C4-2B (cell line): ENCODE data around the gene PRPF19.

ENCODE experiments used
- H3K27ac ChIP-seq: fragments of 450-650 bp; 2 replicates; pipeline ENCODE4 v1.5.1; 2017
- CTCF ChIP-seq: fragments of 450-650 bp; conservative IDR thresholded peaks from 2 replicates; pipeline ENCODE4 v1.5.1; 2017; ENCODE audit warnings: mild to moderate bottlenecking
- ZFX ChIP-seq: fragments of 450-650 bp; IDR thresholded peaks from 2 replicates; pipeline ENCODE4 v1.6.1; 2017

PRPF19 gene

GRCh38 chr11:60858731-60859464 is 47.5 kb downstream of the PRPF19 start:
- TF ChIP-seq CTCF: no peak
- TF ChIP-seq ZFX: no peak
- no peak overlapping the region for H3K27ac ChIP-seq

- no peak for TF ChIP-seq ZFX
- TF ChIP-seq CTCF: no peak
- no peak overlapping the region for H3K27ac ChIP-seq
Measured at GRCh38 chr11:60858236-60858635, 48.1 kb downstream of the PRPF19 start.

- H3K27ac ChIP-seq: no peak overlapping the region
- TF ChIP-seq CTCF: no peak
Measured at GRCh38 chr11:60857378-60858232, 48.8 kb downstream of the PRPF19 start.

DNA sequence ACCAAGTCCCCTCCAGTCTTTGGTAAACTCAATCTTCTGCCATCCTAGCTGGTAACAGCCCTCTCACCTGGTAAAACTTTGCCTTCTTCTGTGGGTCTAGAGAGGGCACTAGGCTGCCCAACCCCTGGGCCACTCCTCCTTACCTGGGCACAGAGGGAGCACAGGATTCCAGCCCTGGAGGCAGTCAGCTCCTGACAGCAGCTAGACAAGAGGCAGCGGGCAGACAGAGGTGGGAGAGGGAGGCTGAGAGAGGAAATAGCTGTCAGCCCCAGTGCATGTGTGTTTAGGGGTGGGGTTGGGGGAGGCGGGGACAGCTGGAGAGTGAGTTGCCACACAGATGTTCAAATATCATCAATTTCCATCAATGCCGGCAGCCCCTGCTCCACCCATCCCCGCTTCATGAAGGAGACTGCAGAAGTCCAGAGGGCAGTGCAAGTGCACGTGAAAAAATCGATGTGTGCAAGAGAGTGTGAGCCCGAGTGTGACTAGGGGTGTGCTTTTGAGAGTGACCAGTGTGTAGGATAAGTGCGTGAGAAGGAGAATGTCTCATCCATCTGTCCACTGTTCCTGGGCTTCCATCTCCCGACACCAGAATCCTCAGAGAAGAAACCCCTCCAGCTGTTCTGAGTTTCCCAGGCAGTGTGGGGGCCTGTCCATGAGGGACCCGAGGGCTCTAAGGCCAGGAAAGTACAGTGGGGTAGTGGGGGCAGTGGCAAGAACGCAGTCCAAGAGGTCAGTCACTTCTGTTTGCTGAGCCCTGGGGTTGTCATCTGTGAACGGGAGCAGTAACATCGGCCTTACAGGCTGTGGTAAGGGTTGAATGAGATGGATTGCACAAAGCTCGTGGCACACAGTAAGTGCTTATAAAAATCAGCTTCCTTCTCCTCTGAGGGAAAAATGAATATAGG is 50.4 kb downstream of the PRPF19 start, which contains the start of gene PTGDR2:
Gene PTGDR2, minus strand, starts transcription at position 225 of the 908 bp plus-strand sequence. CDS start 2,228 bp downstream, outside the sequence.
- H3K27ac ChIP-seq: no peak within 1 kb of the TSS
- TF ChIP-seq ZFX (no peak), CTCF (no peak)

DNA sequence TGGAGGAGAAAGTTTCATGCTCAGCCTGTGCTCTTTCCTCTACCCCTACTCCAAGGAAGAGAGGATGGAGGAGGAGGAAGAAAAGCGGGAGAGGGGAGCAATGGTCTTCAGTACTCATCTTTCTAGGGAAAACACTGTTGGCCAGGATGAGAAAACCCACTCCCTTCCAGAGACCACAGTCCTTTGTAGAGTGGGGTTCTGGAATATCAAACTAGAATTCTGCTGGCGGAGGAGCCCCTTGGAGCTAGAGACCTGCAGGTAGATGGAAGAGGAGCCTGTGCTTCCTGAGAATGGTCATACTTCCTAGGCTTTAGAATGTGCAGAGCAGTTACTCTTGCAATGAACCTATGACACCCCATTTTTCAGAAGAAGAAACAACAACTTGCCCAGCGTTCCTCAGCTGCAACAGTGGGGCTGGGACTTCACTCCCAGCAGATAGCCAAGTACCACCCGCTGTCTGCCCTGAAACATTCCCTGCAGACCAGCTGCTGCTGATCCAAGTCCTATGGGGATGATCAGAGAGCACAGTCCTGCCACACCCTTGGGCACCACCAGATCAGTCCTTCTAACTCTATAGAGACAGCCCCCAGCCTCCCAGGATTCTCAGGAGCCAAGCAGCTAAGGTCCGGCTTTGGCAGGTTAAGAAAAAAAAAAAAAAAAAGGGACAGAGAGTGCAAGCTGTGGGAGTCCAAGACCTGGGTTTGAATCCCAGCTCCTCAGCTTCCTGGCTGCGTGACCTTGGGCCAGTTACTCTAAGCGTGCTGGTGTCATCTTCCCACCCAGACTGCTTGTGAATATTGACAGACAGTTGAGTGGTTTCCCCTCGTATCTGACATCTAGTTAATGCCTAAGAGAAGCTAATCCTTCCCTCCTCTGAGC is 51.3 kb downstream of the PRPF19 start:
- TF ChIP-seq ZFX (no peak), CTCF (no peak)
- H3K27ac ChIP-seq: no peak overlapping the region

DNA sequence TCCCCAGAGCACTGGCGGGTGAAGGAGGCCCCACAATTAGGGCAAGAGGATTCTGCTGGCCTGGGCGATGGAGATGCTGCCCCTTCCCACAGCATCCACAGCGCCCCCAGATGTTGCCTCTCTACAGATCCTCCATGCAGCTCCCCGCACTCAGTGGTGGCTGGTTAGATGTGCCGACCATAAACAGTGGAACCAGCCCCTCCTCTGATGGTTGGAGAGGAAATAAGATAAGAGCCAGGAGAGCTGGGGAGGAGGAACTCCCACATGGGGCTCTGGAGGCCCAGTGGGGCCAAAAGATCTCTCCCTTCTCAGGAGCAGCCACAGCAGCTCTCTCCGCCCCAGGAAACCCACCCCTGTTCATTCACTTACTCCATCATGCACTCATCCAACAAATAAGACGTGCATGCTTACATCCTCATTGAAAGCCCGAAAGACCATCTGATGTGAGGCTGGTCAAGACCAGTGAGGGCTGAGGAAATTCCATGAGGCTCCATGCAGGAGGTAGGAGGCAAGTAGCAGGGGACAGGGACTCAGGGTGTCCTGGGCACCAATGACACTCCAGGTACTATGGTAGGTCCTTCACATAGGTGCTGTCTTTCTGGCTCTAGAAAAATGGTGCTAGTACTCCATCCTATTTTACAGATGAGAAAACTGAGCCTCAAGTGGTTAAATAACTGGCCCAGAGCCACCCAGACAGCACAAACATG is 52.1 kb downstream of the PRPF19 start:
- no peak overlapping the region for H3K27ac ChIP-seq

More for the DNA sequence above, 52.1 kb downstream of the PRPF19 start:
- TF ChIP-seq ZFX: no peak
- no peak for TF ChIP-seq CTCF
